ENCODE measurements around the gene RGS6.

DNA sequence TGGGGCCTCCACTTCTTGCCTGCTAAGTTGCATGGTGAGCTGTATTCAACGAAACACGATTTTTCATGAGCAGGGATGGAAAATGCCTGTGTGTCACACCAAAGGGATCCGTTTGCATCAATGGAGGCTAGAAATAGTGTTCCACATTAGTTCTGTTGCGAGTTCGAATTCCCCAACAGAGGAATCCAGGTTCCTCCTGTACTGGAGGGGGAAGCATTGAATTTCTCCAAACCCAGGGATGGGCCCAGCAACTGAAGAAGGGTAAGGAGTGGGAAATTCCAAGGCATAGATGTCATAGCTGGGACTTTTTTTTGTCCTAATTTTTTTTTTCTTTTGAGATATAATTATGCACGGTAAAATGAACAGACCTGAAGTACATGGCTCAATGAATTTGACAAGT is 625.4 kb downstream of the RGS6 start:
- TF ChIP-seq POLR2A (IDR thresholded peaks at IDR 0.05) (no peak), CTCF (IDR thresholded peaks at IDR 0.05) (no peak)
